Lower lobe of right lung (tissue), 2 donors: ENCODE measurements around the gene MED13L. TPM values are rescaled to one million over a fixed set of nuclear protein-coding genes. Genes with fewer than 3 reads are reported as not detected.

Experiments
- ATAC-seq, 2 donors: fragments of 200-7000 bp; cut with Tn5 transposase; one replicate each; pipeline ENCODE4 v1.9.1; 2020 to 2022; ENCODE audit warnings: mild to moderate bottlenecking in 2 of 2, moderate library complexity in 2 of 2
- DNase-seq: peaks from one replicate; pipeline ENCODE4 v3.0.0-alpha.2; 2020
- H3K27ac ChIP-seq: fragments of 200-600 bp; one replicate; pipeline ENCODE4 v1.8.0; 2022
- H3K27me3 ChIP-seq: fragments of 200-600 bp; one replicate; pipeline ENCODE4 v1.8.0; 2022; ENCODE audit warnings: low read depth
- H3K36me3 ChIP-seq: fragments of 200-600 bp; one replicate; pipeline ENCODE4 v1.8.0; 2022; ENCODE audit warnings: mild to moderate bottlenecking
- H3K4me1 ChIP-seq: fragments of 200-600 bp; one replicate; pipeline ENCODE4 v1.8.0; 2022
- H3K4me3 ChIP-seq: fragments of 200-600 bp; one replicate; pipeline ENCODE4 v1.8.0; 2022; ENCODE audit warnings: mild to moderate bottlenecking
- H3K9me3 ChIP-seq: fragments of 200-600 bp; one replicate; pipeline ENCODE4 v1.8.0; 2022
- intact Hi-C: fragments of 100-400 bp; cut with DNase I; formaldehyde crosslinking; loops from one replicate; pipeline ENCODE4 v1.11.0; 2022
- total RNA-seq: library from RNA; stranded (reverse); fragmentation: NEBNext Ultra II Directional; extraction: Animal tissue kit (Norgen Biotek cat#: 25700); gene quantifications from one replicate; pipeline ENCODE4 v1.2.1, GENCODE V29; 2021
- TF ChIP-seq, protein P1 (sequence below): fragments of 200-600 bp; IDR thresholded peaks from one replicate; pipeline ENCODE4 v1.8.0; 2022; ENCODE audit warnings: antibody characterized with exemption, mild to moderate bottlenecking
- donor health status: DM: no; HTN: yes; CAD: no; lungs with severe emphysema.

Gene MED13L
- total RNA-seq, 1 donor from 2014 or later = 148 TPM

DNA sequence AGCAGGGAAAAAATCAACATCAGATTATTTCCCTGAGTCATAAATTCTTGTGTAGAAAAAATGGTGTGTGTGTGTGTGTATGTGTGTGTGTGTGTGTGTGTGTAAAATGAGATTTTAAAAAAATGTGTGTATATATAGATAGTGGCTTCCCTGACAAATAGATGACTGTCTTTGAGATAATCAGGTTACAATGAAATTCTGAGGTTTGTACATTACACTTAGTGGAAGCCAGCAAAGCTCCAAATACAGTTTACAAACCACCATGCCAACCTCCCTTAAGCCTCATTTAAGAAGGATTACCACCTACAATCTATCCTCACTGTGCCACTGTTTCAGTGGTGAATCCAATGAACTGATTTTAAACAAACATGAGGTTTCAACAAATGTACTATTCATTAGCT, 93.8 kb downstream of the MED13L start:
- Histone ChIP-seq H3K27ac (no peak overlapping the region), H3K4me1 (peaks cover 81% of the 10 kb centered on the region), H3K9me3 (no peaks in the 10 kb centered on the region), H3K4me3 (no peak overlapping the region), H3K27me3 (no peaks in the 10 kb centered on the region), H3K36me3 (no peaks in the 10 kb centered on the region)
- intact Hi-C loops = no loop called here
- TF ChIP-seq, protein P1, sequence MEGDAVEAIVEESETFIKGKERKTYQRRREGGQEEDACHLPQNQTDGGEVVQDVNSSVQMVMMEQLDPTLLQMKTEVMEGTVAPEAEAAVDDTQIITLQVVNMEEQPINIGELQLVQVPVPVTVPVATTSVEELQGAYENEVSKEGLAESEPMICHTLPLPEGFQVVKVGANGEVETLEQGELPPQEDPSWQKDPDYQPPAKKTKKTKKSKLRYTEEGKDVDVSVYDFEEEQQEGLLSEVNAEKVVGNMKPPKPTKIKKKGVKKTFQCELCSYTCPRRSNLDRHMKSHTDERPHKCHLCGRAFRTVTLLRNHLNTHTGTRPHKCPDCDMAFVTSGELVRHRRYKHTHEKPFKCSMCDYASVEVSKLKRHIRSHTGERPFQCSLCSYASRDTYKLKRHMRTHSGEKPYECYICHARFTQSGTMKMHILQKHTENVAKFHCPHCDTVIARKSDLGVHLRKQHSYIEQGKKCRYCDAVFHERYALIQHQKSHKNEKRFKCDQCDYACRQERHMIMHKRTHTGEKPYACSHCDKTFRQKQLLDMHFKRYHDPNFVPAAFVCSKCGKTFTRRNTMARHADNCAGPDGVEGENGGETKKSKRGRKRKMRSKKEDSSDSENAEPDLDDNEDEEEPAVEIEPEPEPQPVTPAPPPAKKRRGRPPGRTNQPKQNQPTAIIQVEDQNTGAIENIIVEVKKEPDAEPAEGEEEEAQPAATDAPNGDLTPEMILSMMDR = no peak
- ATAC-seq (no peak), DNase-seq (no peak)

DNA sequence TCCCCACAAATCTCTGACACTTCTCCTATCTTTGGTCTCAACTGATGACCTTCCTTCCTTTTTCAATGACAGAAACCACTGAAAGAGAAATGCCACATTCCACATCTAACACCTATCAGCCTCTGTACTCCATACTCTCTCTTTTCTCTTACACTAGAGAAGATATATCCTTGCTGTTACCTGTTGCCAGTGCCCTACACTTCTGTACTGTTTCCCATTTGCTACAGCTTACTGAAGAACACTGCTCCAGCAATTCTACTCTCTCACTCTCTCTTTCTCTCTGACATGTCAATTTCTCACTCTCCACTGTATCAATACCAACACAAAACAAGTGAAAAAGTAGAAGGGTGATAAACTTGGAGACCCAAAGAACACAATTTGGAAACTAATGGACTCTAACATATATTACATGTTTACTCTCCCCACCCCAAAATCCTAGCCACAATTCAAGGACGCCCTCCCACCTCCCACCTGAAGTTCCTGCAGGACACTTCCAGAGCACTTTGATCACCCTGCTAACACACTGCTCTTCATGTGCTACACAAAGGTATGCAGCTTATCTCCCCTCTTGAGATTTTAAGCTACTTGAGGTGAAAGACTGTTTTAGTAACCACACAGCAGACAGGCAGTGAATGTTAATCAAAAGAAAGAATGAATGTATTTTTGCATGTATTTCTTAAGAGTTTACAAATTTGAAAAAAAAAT, 95.0 kb downstream of the MED13L start:
- Histone ChIP-seq H3K4me1 (peaks cover 76% of the 10 kb centered on the region), H3K27me3 (no peaks in the 10 kb centered on the region), H3K9me3 (no peaks in the 10 kb centered on the region), H3K4me3 (no peak overlapping the region), H3K36me3 (no peaks in the 10 kb centered on the region), H3K27ac (no peak overlapping the region)
- peak; percentile 74 to 84 for ATAC-seq
- intact Hi-C loops = no loop called here
- DNase-seq = no peak
- TF ChIP-seq, protein P1 = no peak

DNA sequence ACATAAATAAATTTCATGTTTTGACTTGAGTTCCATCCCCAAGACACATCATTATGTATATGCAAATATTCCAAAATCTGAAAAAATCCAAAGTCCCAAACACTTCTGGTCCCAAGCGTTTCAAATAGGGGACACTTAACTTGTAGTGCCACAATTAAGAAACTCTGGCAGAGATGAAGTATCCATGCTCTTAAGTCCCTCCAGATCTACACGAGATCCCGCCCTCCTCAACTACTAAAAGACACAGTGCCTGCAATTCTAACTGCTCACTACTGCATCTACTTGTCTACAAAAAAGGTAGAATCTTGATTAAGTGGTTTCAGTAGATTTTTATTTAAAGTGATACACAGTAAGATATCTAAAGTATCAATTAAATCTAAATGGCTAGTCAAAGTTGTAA, 97.0 kb downstream of the MED13L start:
- Histone ChIP-seq H3K9me3 (no peaks in the 10 kb centered on the region), H3K36me3 (no peaks in the 10 kb centered on the region), H3K27ac (no peak overlapping the region), H3K27me3 (no peaks in the 10 kb centered on the region), H3K4me1 (peaks cover 56% of the 10 kb centered on the region), H3K4me3 (no peak overlapping the region)
- ATAC-seq = peak in 1 of 2 donors; percentile 52
- intact Hi-C loops = no loop called here
- DNase-seq = no peak
- TF ChIP-seq, protein P1 = no peak

DNA sequence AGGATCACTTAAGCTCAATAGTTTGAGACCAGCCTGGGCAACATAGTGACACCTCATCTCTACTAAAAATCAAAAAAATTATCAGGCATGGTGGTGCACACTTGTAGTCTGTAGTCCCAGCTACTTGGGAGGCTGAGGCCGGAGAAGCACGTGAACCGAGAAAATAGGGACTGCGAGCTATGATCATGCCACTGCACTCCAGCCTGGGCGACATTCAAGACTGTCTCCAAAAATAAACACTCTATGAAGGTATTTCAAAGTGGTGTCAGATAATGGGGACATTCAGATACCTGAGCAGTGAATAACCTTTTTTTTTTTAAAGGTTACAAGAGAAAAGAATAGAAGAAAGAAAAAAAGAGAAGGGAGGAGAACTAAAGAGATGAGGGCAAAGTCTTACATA, 98.1 kb downstream of the MED13L start:
- H3K4me3 ChIP-seq = no peak overlapping the region
- intact Hi-C loops = no loop called here
- peaks cover 48% of the 10 kb centered on the region for H3K4me1 ChIP-seq
- no peak for DNase-seq
- TF ChIP-seq, protein P1 = no peak
- H3K27me3 ChIP-seq = no peaks in the 10 kb centered on the region
- no peaks in the 10 kb centered on the region for H3K36me3 ChIP-seq
- H3K9me3 ChIP-seq = no peaks in the 10 kb centered on the region
- no peak overlapping the region for H3K27ac ChIP-seq
- no peak for ATAC-seq

DNA sequence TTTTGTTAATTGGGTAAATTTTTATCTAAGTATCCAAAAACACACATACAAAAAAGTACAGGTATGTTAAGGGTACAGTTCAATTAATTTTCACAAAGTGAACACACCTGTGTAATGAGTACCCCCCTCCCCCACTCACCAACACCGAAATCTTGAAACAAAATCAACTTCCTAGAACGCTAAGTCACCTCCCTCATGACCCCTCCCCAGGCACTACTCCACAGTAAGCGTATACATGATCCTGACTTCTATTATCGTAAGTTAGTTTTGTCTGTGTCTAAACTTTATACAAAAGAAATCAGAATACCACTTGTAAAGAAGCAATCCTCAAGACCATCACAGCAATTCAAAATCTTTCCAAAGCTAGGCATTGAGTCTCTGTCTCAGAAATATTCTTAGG, 100.5 kb downstream of the MED13L start:
- Histone ChIP-seq H3K4me1 (peaks cover 33% of the 10 kb centered on the region), H3K27ac (no peak overlapping the region), H3K9me3 (no peaks in the 10 kb centered on the region), H3K36me3 (no peaks in the 10 kb centered on the region), H3K4me3 (no peak overlapping the region), H3K27me3 (no peaks in the 10 kb centered on the region)
- ATAC-seq = no peak
- DNase-seq = no peak
- intact Hi-C loops = no loop called here
- TF ChIP-seq, protein P1 = no peak
